Measurements from ENCODE around the gene PDE6C. TPM values are rescaled to one million over a fixed set of nuclear protein-coding genes. Genes with fewer than 3 reads are reported as not detected.
A peak's percentile ranks its signal among the peaks of the same experiment; 100 is the strongest.

PDE6C gene
- total RNA-seq, 4 donors from 2014 or later = not detected

DNA sequence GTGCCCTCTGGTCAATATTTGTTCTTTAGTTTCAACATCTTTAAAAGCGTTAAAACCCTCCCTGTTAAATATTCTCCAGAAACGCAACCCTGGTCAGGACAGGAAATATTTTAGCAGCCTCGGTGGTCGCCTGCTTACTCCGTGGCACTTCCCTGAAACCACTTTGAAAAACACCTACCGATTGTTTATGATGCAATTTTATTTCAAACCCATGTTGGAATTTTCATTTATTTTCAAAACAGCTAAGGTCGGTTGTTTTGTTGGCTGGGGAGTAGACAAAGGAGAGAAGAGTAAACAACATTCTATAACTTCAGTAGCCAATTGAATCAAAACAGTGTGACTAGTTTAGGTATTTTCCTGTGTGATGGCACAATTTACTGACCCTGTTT, 10.6 kb upstream of the PDE6C start:
- no peak overlapping the region for H3K27ac ChIP-seq
- WGBS, 2 donors (ENCODE audit: low coverage in 1 of 2) = 4 to 14% methylated on average over 7 of the region's 7 CpGs
- H3K4me3 ChIP-seq = peak overlapping the region in 1 of 4 donors; percentile 52
- H3K9me3 ChIP-seq = no peaks in the 10 kb centered on the region
- H3K36me3 ChIP-seq = no peaks in the 10 kb centered on the region
- in situ Hi-C loops (cut with MboI; ENCODE audit: low pct_ligation_motif_present in 1 of 4, low pct_unique_long_range_greater_than_20kb in 1 of 4, low sequenced_read_pairs in 3 of 4) = no loop called here
- no peak for DNase-seq
- H3K27me3 ChIP-seq = peaks cover 54% of the 10 kb centered on the region
- intact Hi-C loops (cut with DNase I; ENCODE audit: low total_unique reads) = no loop called here
- peaks cover 6 to 15% (median 12%) of the 10 kb centered on the region in 4 donors for H3K4me1 ChIP-seq
- no peak for TF ChIP-seq EP300 (IDR thresholded peaks at IDR 0.05; ENCODE audit: low read depth)
- no peak for TF ChIP-seq POLR2AphosphoS5 (IDR thresholded peaks at IDR 0.05)
- no peak for TF ChIP-seq POLR2A (IDR thresholded peaks at IDR 0.05)
- TF ChIP-seq CTCF (IDR thresholded peaks at IDR 0.05) = no peak

DNA sequence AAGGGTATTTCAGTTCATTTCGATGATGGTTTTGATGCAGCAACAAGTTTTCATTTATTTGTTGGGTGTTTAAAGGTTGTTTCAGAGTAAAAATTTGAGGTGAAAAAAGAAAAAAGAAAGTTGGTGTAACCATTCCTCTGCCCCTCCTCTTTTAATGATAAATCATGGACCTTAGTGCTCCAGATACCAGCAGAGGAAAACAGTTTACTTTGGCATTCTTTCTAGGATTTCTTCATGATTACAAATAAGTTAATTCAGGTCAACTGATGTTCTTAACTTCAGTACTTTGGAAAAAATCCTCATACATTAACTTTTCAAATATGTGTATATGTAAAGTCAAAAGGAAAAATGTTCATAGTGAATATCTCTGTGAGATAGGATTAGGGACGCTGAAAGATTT, 9.3 kb upstream of the PDE6C start:
- Histone ChIP-seq H3K27me3 (peaks cover 54% of the 10 kb centered on the region), H3K4me1 (peaks cover 6 to 15% (median 12%) of the 10 kb centered on the region in 4 donors), H3K36me3 (no peaks in the 10 kb centered on the region), H3K4me3 (no peak overlapping the region), H3K27ac (no peak overlapping the region), H3K9me3 (no peaks in the 10 kb centered on the region)
- no peak for DNase-seq
- intact Hi-C loops (cut with DNase I; ENCODE audit: low total_unique reads) = no loop called here
- TF ChIP-seq EP300 (IDR thresholded peaks at IDR 0.05; ENCODE audit: low read depth) (no peak), POLR2AphosphoS5 (IDR thresholded peaks at IDR 0.05) (no peak), CTCF (IDR thresholded peaks at IDR 0.05) (no peak), POLR2A (IDR thresholded peaks at IDR 0.05) (no peak)
- 87 to 100% methylated on average over 1 to 2 of the region's 2 CpGs for WGBS, 2 donors (ENCODE audit: low coverage in 1 of 2)
- in situ Hi-C loops (cut with MboI; ENCODE audit: low pct_ligation_motif_present in 1 of 4, low pct_unique_long_range_greater_than_20kb in 1 of 4, low sequenced_read_pairs in 3 of 4) = no loop called here

DNA sequence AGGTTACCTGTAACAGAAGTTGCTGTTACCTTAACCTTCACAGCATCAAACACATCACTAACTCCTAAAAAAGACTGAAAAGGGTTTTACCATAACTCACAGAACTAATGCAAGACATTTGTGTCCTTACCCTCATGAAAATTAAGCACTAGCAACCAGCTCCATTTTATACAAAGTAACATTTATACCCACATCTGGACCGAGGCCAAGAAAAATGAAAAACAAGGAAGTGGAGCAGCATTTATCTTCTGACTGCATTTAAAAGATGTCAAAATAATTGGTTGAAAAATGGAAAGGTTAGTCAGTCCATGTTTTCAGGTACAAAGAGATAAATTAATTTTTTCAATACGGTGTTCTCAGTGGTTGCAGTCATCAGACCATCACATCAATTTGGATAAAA, 8.2 kb upstream of the PDE6C start:
- Histone ChIP-seq H3K4me1 (peaks cover 6 to 15% (median 12%) of the 10 kb centered on the region in 4 donors), H3K4me3 (no peak overlapping the region), H3K36me3 (no peaks in the 10 kb centered on the region), H3K27ac (no peak overlapping the region), H3K27me3 (peaks cover 54% of the 10 kb centered on the region), H3K9me3 (no peaks in the 10 kb centered on the region)
- in situ Hi-C loops (cut with MboI; ENCODE audit: low pct_ligation_motif_present in 1 of 4, low pct_unique_long_range_greater_than_20kb in 1 of 4, low sequenced_read_pairs in 3 of 4) (no loop called here), intact Hi-C loops (cut with DNase I; ENCODE audit: low total_unique reads) (no loop called here)
- no peak for TF ChIP-seq POLR2AphosphoS5 (IDR thresholded peaks at IDR 0.05)
- no peak for TF ChIP-seq POLR2A (IDR thresholded peaks at IDR 0.05)
- no peak for TF ChIP-seq CTCF (IDR thresholded peaks at IDR 0.05)
- no peak for TF ChIP-seq EP300 (IDR thresholded peaks at IDR 0.05; ENCODE audit: low read depth)
- 34 to 47% methylated on average over 2 of the region's 2 CpGs for WGBS, 2 donors (ENCODE audit: low coverage in 1 of 2)
- DNase-seq = no peak

DNA sequence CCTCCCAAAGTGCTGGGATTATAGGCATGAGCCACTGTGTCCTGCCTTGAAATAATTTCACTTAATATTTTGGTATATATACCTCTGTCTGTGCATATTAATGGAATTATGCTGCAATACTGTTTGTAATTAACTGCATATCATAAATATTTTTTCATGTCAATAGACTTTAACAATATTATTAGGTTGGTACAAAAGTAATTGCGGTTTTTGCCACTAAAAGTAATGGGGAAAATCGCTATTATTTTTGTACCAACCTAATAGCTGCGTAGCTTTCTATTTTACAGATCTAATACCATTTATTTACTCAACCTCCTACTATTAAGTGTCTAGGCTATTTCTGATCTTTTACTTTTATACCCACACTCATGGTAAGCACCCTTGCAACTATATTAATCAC, 3.9 kb upstream of the PDE6C start:
- in situ Hi-C loops (cut with MboI; ENCODE audit: low pct_ligation_motif_present in 1 of 4, low pct_unique_long_range_greater_than_20kb in 1 of 4, low sequenced_read_pairs in 3 of 4) = no loop called here

More for the DNA sequence above, 3.9 kb upstream of the PDE6C start:
- WGBS, 2 donors (ENCODE audit: low coverage in 1 of 2) = 85 to 98% methylated on average over 3 of the region's 3 CpGs
- H3K4me1 ChIP-seq = no peaks in the 10 kb centered on the region
- TF ChIP-seq EP300 (IDR thresholded peaks at IDR 0.05; ENCODE audit: low read depth) = no peak
- no peak for TF ChIP-seq POLR2AphosphoS5 (IDR thresholded peaks at IDR 0.05)
- TF ChIP-seq CTCF (IDR thresholded peaks at IDR 0.05) = no peak
- no peak for TF ChIP-seq POLR2A (IDR thresholded peaks at IDR 0.05)
- peaks cover 19% of the 10 kb centered on the region for H3K27me3 ChIP-seq
- no peak overlapping the region for H3K4me3 ChIP-seq
- H3K27ac ChIP-seq = no peak overlapping the region
- H3K9me3 ChIP-seq = no peaks in the 10 kb centered on the region
- intact Hi-C loops (cut with DNase I; ENCODE audit: low total_unique reads) = no loop called here
- no peak for DNase-seq
- H3K36me3 ChIP-seq = no peaks in the 10 kb centered on the region

Data from transverse colon (tissue), 4 donors.